ENCODE measurements around the gene HES2.

DNA sequence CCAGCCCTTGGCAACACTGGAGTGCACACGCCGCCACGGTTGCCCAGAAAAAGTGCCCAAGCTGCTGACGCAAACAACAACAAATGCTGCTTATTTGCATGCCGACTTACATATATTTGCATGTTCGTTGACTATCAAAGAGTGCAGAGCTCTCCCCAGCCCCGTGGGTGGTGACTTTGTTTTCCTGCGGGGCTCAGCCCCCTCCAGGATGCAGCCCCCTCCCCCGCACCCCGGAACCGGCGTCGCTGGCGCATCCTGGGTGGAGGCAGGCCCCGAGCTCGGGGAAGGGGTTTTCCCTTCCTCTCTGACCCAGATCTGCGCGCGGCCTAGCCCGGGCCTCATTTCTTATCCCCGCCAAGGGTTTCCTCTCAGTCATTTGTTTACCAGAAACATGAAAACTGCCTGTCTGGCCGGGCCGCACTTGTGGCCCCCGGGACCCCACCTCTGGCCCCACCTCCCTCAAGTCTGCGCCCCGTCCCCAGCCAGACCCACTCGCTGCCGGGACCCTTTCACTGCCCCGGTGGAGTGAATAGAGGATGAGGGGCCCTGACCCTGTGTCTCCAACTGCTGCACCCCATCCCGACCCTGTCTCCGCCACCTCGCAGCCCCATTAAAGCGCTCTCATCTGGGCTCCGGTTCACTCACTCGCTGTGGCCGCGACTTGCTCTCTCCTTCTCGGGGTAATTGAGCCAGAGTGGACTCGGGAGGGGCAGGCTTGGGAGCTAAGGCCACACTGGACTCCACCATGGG, 40.8 kb upstream of the HES2 start:
- TF ChIP-seq, protein P1, sequence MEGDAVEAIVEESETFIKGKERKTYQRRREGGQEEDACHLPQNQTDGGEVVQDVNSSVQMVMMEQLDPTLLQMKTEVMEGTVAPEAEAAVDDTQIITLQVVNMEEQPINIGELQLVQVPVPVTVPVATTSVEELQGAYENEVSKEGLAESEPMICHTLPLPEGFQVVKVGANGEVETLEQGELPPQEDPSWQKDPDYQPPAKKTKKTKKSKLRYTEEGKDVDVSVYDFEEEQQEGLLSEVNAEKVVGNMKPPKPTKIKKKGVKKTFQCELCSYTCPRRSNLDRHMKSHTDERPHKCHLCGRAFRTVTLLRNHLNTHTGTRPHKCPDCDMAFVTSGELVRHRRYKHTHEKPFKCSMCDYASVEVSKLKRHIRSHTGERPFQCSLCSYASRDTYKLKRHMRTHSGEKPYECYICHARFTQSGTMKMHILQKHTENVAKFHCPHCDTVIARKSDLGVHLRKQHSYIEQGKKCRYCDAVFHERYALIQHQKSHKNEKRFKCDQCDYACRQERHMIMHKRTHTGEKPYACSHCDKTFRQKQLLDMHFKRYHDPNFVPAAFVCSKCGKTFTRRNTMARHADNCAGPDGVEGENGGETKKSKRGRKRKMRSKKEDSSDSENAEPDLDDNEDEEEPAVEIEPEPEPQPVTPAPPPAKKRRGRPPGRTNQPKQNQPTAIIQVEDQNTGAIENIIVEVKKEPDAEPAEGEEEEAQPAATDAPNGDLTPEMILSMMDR (conservative IDR thresholded peaks at IDR 0.05 in 1 of 2, IDR thresholded peaks at IDR 0.05 in 1 of 2; ENCODE audit: extremely low read depth in 1 of 2, insufficient read depth in 1 of 2, low read depth in 1 of 2, low read length in 2 of 2) = no peak
- no peak for TF ChIP-seq EZH2 (IDR thresholded peaks at IDR 0.05; ENCODE audit: borderline replicate concordance, low read length)

All from mammary epithelial cell (primary cell).